H1 (cell line): ENCODE data around the gene TMTC2. TPM values are rescaled to one million over a fixed set of nuclear protein-coding genes. Genes with fewer than 3 reads are reported as not detected.

Experiments used
- CTCF ChIA-PET: fragments of 300-600 bp; sonication (Branson Sonifier 250); formaldehyde crosslinking; loops from one replicate; lab custom pipeline; 2021; ENCODE audit not compliant: partially characterized antibody; lab: Charles Lee
- POLR2A ChIA-PET: fragments of 300-600 bp; sonication (Branson Sonifier 250); formaldehyde crosslinking; loops from one replicate; lab custom pipeline; 2021; ENCODE audit warnings: inconsistent platforms; ENCODE audit not compliant: partially characterized antibody; lab: Charles Lee
- DNase-seq, 2 experiments: peaks; one replicate each; pipeline versions ENCODE4 v3.0.0 to v3.0.0-alpha.2; 2010 to 2022; ENCODE audit warnings: low spot score in 2 of 2, low read depth in 1 of 2, mixed read lengths in 1 of 2
- FAIRE-seq: peaks from 2 replicates; lab custom pipeline; 2011; peaks lifted over from hg19 to GRCh38; lab: Jason Lieb, UNC
- H2AFZ ChIP-seq: 2 replicates; pipeline ENCODE4 v1.8.1; 2012; ENCODE audit warnings: low read length, inconsistent platforms
- H2AK5ac ChIP-seq: 2 replicates; pipeline ENCODE4 v1.6.1; 2013; ENCODE audit warnings: low read depth, low read length
- H2BK120ac ChIP-seq: replicated peaks from 2 replicates; pipeline ENCODE3; 2013; ENCODE audit warnings: low read depth, low read length, inconsistent platforms
- H2BK12ac ChIP-seq: 2 replicates; pipeline ENCODE4 v1.6.1; 2013; ENCODE audit warnings: low read depth, low read length
- H2BK15ac ChIP-seq: 2 replicates; pipeline ENCODE4 v1.6.1; 2013; ENCODE audit warnings: low read length
- H2BK20ac ChIP-seq: 2 replicates; pipeline ENCODE4 v1.6.1; 2013; ENCODE audit warnings: low read length
- H2BK5ac ChIP-seq: 2 replicates; pipeline ENCODE4 v1.6.1; 2013; ENCODE audit warnings: low read depth, low read length
- H3K14ac ChIP-seq: 2 replicates; pipeline ENCODE4 v1.6.1; 2013; ENCODE audit warnings: inconsistent platforms; ENCODE audit not compliant: insufficient read length
- H3K18ac ChIP-seq: 2 replicates; pipeline ENCODE4 v1.6.1; 2013; ENCODE audit warnings: low read length; ENCODE audit errors: extremely low read depth
- H3K23ac ChIP-seq: 2 replicates; pipeline ENCODE4 v1.6.1; 2013; ENCODE audit warnings: inconsistent platforms; ENCODE audit not compliant: insufficient read length
- H3K23me2 ChIP-seq: 2 replicates; pipeline ENCODE4 v1.6.1; 2013; ENCODE audit warnings: low read depth, low read length
- H3K27ac ChIP-seq: 2 replicates; pipeline ENCODE4 v1.6.1; 2011; ENCODE audit warnings: low read depth, low read length, inconsistent platforms
- H3K27me3 ChIP-seq, 4 experiments: replicated peaks in 1 of 4; 1 replicate in 1 of 4; 2 replicates in 3 of 4; pipeline versions ENCODE4 v1.6.1 to v1.8.1; 2011 to 2013; ENCODE audit warnings: low read length in 3 of 4, mild to moderate bottlenecking in 3 of 4, inconsistent platforms in 2 of 4, mixed read lengths in 2 of 4, moderate library complexity in 1 of 4; ENCODE audit not compliant: control insufficient read depth in 3 of 4, insufficient read depth in 3 of 4; ENCODE audit errors: extremely low read depth in 1 of 4
- H3K36me3 ChIP-seq, 4 experiments: 2 replicates each; pipeline versions ENCODE4 v1.6.1 to v1.8.1; 2011 to 2013; ENCODE audit warnings: mild to moderate bottlenecking in 4 of 4, low read length in 3 of 4, moderate library complexity in 2 of 4, control low read depth in 1 of 4, inconsistent platforms in 1 of 4; ENCODE audit not compliant: insufficient read depth in 4 of 4, control insufficient read depth in 2 of 4
- H3K4ac ChIP-seq: replicated peaks from 2 replicates; pipeline ENCODE3; 2013; ENCODE audit warnings: low read length, low read depth, mixed read lengths, inconsistent platforms; ENCODE audit not compliant: insufficient read length
- H3K4me1 ChIP-seq, 4 experiments: replicated peaks in 1 of 4; 1 replicate in 1 of 4; 2 replicates in 3 of 4; pipeline versions ENCODE4 v1.6.1 to v1.8.1; 2011 to 2013; ENCODE audit warnings: low read length in 3 of 4, inconsistent platforms in 2 of 4, mixed read lengths in 1 of 4; ENCODE audit not compliant: insufficient read depth in 4 of 4, control insufficient read depth in 3 of 4
- H3K4me2 ChIP-seq, 2 experiments: 2 replicates each; pipeline versions ENCODE4 v1.6.1 to v1.8.1; 2011 to 2013; ENCODE audit warnings: low read depth in 2 of 2, low read length in 2 of 2, control low read depth in 1 of 2, inconsistent platforms in 1 of 2, mild to moderate bottlenecking in 1 of 2; ENCODE audit not compliant: insufficient read depth in 1 of 2
- H3K4me3 ChIP-seq, 4 experiments: fragments of 200-600, 300-600 bp in 1 of 4; sonication (generic), shearing (Covaris generic), sonication (Bioruptor Twin) in 1 of 4; 2 replicates each; pipeline versions ENCODE4 v1.5.1 to v1.8.1; 2011 to 2016; ENCODE audit warnings: low read length in 4 of 4, low read depth in 3 of 4, control low read depth in 2 of 4, inconsistent platforms in 2 of 4, mild to moderate bottlenecking in 2 of 4, mixed read lengths in 1 of 4, moderate library complexity in 1 of 4; ENCODE audit not compliant: insufficient read depth in 2 of 4; ENCODE audit errors: extremely low read depth in 1 of 4
- H3K56ac ChIP-seq: replicated peaks from 2 replicates; pipeline ENCODE3; 2013; ENCODE audit warnings: low read depth, mild to moderate bottlenecking, mixed read lengths, low read length, inconsistent platforms; ENCODE audit not compliant: insufficient read length
- H3K79me1 ChIP-seq: 2 replicates; pipeline ENCODE4 v1.6.1; 2013; ENCODE audit warnings: low read depth, low read length, control low read depth
- H3K79me2 ChIP-seq, 2 experiments: 2 replicates each; pipeline versions ENCODE4 v1.6.1 to v1.8.1; 2012 to 2013; ENCODE audit warnings: low read length in 2 of 2, mild to moderate bottlenecking in 2 of 2, inconsistent platforms in 1 of 2; ENCODE audit not compliant: insufficient read depth in 2 of 2, control insufficient read depth in 1 of 2
- H3K9ac ChIP-seq, 4 experiments: replicated peaks in 1 of 4; 1 replicate in 1 of 4; 2 replicates in 3 of 4; pipeline versions ENCODE4 v1.6.1 to v1.8.1; 2011 to 2013; ENCODE audit warnings: low read depth in 3 of 4, low read length in 3 of 4, control low read depth in 2 of 4, mild to moderate bottlenecking in 2 of 4, moderate library complexity in 2 of 4, inconsistent platforms in 1 of 4; ENCODE audit errors: extremely low read depth in 1 of 4
- H3K9me3 ChIP-seq, 2 experiments: 2 replicates each; pipeline versions ENCODE4 v1.6.1 to v1.8.1; 2012 to 2013; ENCODE audit warnings: mild to moderate bottlenecking in 2 of 2, moderate library complexity in 2 of 2, control low read depth in 1 of 2, inconsistent platforms in 1 of 2, low read depth in 1 of 2, low read length in 1 of 2, mixed read lengths in 1 of 2; ENCODE audit not compliant: insufficient read depth in 2 of 2
- H4K20me1 ChIP-seq, 2 experiments: replicated peaks in 1 of 2; 2 replicates each; pipeline versions ENCODE3 to v1.8.1; 2011 to 2013; ENCODE audit warnings: inconsistent platforms in 2 of 2, low read length in 2 of 2, mild to moderate bottlenecking in 1 of 2; ENCODE audit not compliant: insufficient read depth in 2 of 2, control insufficient read depth in 1 of 2
- H4K5ac ChIP-seq: 2 replicates; pipeline ENCODE4 v1.6.1; 2013; ENCODE audit warnings: low read length, low read depth, mixed read lengths, inconsistent platforms; ENCODE audit not compliant: insufficient read length
- H4K8ac ChIP-seq: 2 replicates; pipeline ENCODE4 v1.8.0; 2013; ENCODE audit warnings: mild to moderate bottlenecking, moderate library complexity, low read length, inconsistent platforms; ENCODE audit not compliant: insufficient read depth; ENCODE audit errors: extremely low read depth
- H4K91ac ChIP-seq: replicated peaks from 2 replicates; pipeline ENCODE3; 2013; ENCODE audit warnings: low read length, mixed read lengths, inconsistent platforms; ENCODE audit not compliant: insufficient read length
- CBX5 ChIP-seq: fragments of 300-800, 300-1000 bp; sonication (generic); IDR thresholded peaks from 2 replicates; pipeline ENCODE4 v1.7.1; 2016; ENCODE audit warnings: antibody characterized with exemption, low read length, low read depth
- CHD2 ChIP-seq: IDR thresholded peaks from 2 replicates; pipeline ENCODE4 v1.6.1; 2012; ENCODE audit warnings: low read length, improper control_type of control experiment
- GABPA ChIP-seq: IDR thresholded peaks from 2 replicates; pipeline ENCODE4 v1.6.1; 2011; ENCODE audit warnings: mild to moderate bottlenecking, low read length, moderate library complexity, borderline replicate concordance; ENCODE audit not compliant: insufficient read depth
- WGBS, 2 experiments: shearing (Covaris generic) in 1 of 2; methylation state at CpG; one replicate each; pipeline versions ENCODE4 v1.1.6 to v1.1.7; 2013 to 2015; ENCODE audit warnings: low lambda C conversion rate in 2 of 2, mixed read lengths in 2 of 2, inconsistent platforms in 1 of 2, low coverage in 1 of 2, missing lambda C conversion rate in 1 of 2; ENCODE audit not compliant: insufficient replicate concordance in 2 of 2, insufficient coverage in 1 of 2, insufficient read length in 1 of 2; ENCODE audit errors: extremely low coverage in 1 of 2, missing lambda C conversion rate in 1 of 2; 5-methylcytosine and 5-hydroxymethylcytosine counted together
- polyA plus RNA-seq, 7 experiments: library from polyadenylated mRNA; depleted of rRNA in 3 of 7; stranded (reverse) in 5 of 7; unstranded in 2 of 7; fragments of >200 nt in 5 of 7; fragments of 200-250 nt in 2 of 7; gene quantifications; 1 replicate in 5 of 7; 2 replicates in 1 of 7; 4 replicates in 1 of 7; pipeline versions ENCODE4 v1.2.1 to v1.2.3, GENCODE V29; 2011 to 2013; ENCODE audit warnings: missing spikeins in 2 of 7, mixed read lengths in 2 of 7
- total RNA-seq: library from RNA; stranded (reverse); fragmentation: NEBNext Ultra II Directional; extraction: Animal tissue kit (Norgen Biotek cat#: 25700); gene quantifications from 2 replicates; pipeline ENCODE4 v1.2.1, GENCODE V29; 2021

The TMTC2 gene
- total and polyA plus RNA-seq, 2 of the 8 experiments (the other 6 are each of a cell fraction or from before 2014, with no cell fraction given) = 2.3 to 3.9 TPM

DNA sequence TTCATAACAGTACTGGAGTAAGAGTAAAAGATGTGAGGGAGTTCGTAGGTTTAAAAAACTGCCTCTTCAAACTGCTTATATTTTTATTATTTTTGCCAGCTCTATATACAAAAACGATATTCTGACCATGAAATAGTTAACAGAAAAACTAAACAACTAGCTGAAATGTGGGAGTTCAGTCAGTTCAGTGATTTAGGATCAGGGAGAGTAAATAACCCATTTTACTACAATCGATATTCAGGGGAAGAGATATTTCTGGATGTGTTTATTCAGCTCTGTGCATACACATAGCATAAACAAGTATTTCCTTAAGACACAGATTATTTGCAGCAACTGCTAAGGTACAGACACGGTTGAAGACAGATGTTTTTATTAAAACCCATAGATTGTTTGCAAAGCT is 470.9 kb downstream of the TMTC2 start:
- H3K27ac ChIP-seq = no peak overlapping the region
- TF ChIP-seq CBX5 = no peak
- TF ChIP-seq CHD2 = no peak
- no peak for TF ChIP-seq GABPA
- no peak overlapping the region for H3K4ac ChIP-seq
- H3K9me3 ChIP-seq = no peaks in the 10 kb centered on the region
- H3K14ac ChIP-seq = no peak overlapping the region
- no peak overlapping the region for H3K4me3 ChIP-seq
- DNase-seq = no peak
- 92% methylated on average over 4 of the region's 4 CpGs; no CpG with 5 or more reads in 1 of the 2 experiments for WGBS, 2 experiments
- H4K91ac ChIP-seq = no peak overlapping the region
- H2BK20ac ChIP-seq = no peak overlapping the region
- no peak overlapping the region for H4K5ac ChIP-seq
- no peak overlapping the region for H3K18ac ChIP-seq
- H2AFZ ChIP-seq = no peak overlapping the region
- no peak overlapping the region for H2BK15ac ChIP-seq
- CTCF ChIA-PET = interaction anchor here (1.0 to 1.3 kb wide), 2 partner anchors 9 to 54 kb away, joined by 3 read pairs; no protein-coding TSS in a partner anchor
- no peak overlapping the region for H3K9ac ChIP-seq
- H3K23me2 ChIP-seq = no peaks in the 10 kb centered on the region
- no peak overlapping the region for H2BK5ac ChIP-seq
- H3K23ac ChIP-seq = no peak overlapping the region
- POLR2A ChIA-PET = no interaction called here
- no peak for FAIRE-seq
- H3K79me1 ChIP-seq = no peaks in the 10 kb centered on the region
- no peak overlapping the region for H2AK5ac ChIP-seq
- no peak overlapping the region for H2BK12ac ChIP-seq
- no peaks in the 10 kb centered on the region for H3K36me3 ChIP-seq
- H3K56ac ChIP-seq = no peak overlapping the region
- H3K27me3 ChIP-seq = peaks cover 0 to 1% (median 0%) of the 10 kb centered on the region in 4 experiments; a peak in 1 of 7 replicates
- H3K79me2 ChIP-seq = no peaks in the 10 kb centered on the region
- H3K4me2 ChIP-seq = no peak overlapping the region
- H2BK120ac ChIP-seq = no peak overlapping the region
- H4K20me1 ChIP-seq = no peaks in the 10 kb centered on the region
- no peak overlapping the region for H4K8ac ChIP-seq
- peaks cover 0 to under 1% (median 0%) of the 10 kb centered on the region in 4 experiments; a peak in 1 of 7 replicates for H3K4me1 ChIP-seq
